Right lung (tissue), 5 donors: Measurements from ENCODE around the gene CNN3. TPM values are rescaled to one million over a fixed set of nuclear protein-coding genes. Genes with fewer than 3 reads are reported as not detected.

Experiments
- DNase-seq, 2 donors: peaks; one replicate each; pipeline ENCODE4 v3.0.0-alpha.2; 2013
- polyA plus RNA-seq, 5 donors: library from polyadenylated mRNA; unstranded; fragments of 120-200 nt; gene quantifications; one replicate each; pipeline versions ENCODE4 v1.2.1 to v1.2.3, GENCODE V29; 2013; ENCODE audit warnings: inconsistent platforms in 1 of 5, low replicate concordance in 1 of 5; ENCODE audit not compliant: insufficient read length in 5 of 5, insufficient read depth in 1 of 5

Gene CNN3
- polyA plus RNA-seq, 5 donors: 233 to 342 (median 285) TPM

GRCh38 chr1:94863297-94863911, 63.5 kb downstream of the CNN3 start:
- peak in 1 of 2 donors; percentile 51 for DNase-seq

- no peak for DNase-seq
Observed at GRCh38 chr1:94862718-94863117, 64.2 kb downstream of the CNN3 start.

GRCh38 chr1:94859174-94859573, 67.7 kb downstream of the CNN3 start:
- no peak for DNase-seq

GRCh38 chr1:94858276-94858675, 68.6 kb downstream of the CNN3 start:
- DNase-seq: no peak

- DNase-seq: no peak
Observed at GRCh38 chr1:94856868-94857267, 70.0 kb downstream of the CNN3 start.

GRCh38 chr1:94856004-94856403, 70.9 kb downstream of the CNN3 start:
- DNase-seq: no peak

- no peak for DNase-seq
Observed at GRCh38 chr1:94855307-94855700, 71.6 kb downstream of the CNN3 start.

- peak; percentile 77 to 87 for DNase-seq
Observed at GRCh38 chr1:94854458-94855306, 72.2 kb downstream of the CNN3 start.

- peak in 1 of 2 donors; percentile 23 for DNase-seq
Observed at GRCh38 chr1:94852788-94853187, 74.1 kb downstream of the CNN3 start.

- DNase-seq: no peak
Observed at GRCh38 chr1:94851571-94851970, 75.3 kb downstream of the CNN3 start.

Other genes starting within 250 kb of the CNN3 start
- 10 to 100 TPM; 29.3 to 52.6 (median 43.4) TPM for gene SLC44A3, start 106.8 kb downstream of the CNN3 start, polyA plus RNA-seq
- gene ALG14, start 145.8 kb upstream of the CNN3 start, polyA plus RNA-seq: 10 to 100 TPM in 2 of 5 donors, 1 to 10 TPM in 3; 9.5 to 12.1 (median 9.6) TPM
- gene TLCD4, start 190.2 kb upstream of the CNN3 start, polyA plus RNA-seq: 10 to 100 TPM in 4 of 5 donors, 1 to 10 TPM in 1; 7.7 to 15.9 (median 11.3) TPM